Panc1 (cell line): ENCODE results near the gene MEGF8. TPM values are rescaled to one million over a fixed set of nuclear protein-coding genes. Genes with fewer than 3 reads are reported as not detected.

ENCODE experiments used
- ATAC-seq: fragments of 200-7000 bp; cut with Tn5 transposase; 2 replicates; pipeline ENCODE4 v1.9.1; 2020; ENCODE audit warnings: mild to moderate bottlenecking, moderate library complexity
- BruUV-seq: library from RNA; stranded (reverse); fragments of 400-500 nt; replicated peaks from 2 replicates; lab custom pipeline; 2021; lab: Mats Ljungman, UMichigan
- CTCF ChIA-PET: fragments of 300-600 bp; sonication (Branson Sonifier 250); formaldehyde crosslinking; loops from one replicate; lab custom pipeline; 2022; ENCODE audit warnings: antibody characterized with exemption; lab: Charles Lee
- POLR2A ChIA-PET: fragments of 300-600 bp; sonication (Branson Sonifier 250); formaldehyde crosslinking; loops from one replicate; lab custom pipeline; 2022; ENCODE audit warnings: antibody characterized with exemption; lab: Charles Lee
- DNase-seq: peaks from one replicate; pipeline ENCODE4 v3.0.0-alpha.2; 2010; ENCODE audit warnings: low read depth, low spot score
- H3K27ac ChIP-seq: 2 replicates; pipeline ENCODE4 v1.5.1; 2011; ENCODE audit warnings: mild to moderate bottlenecking, low read length, inconsistent platforms
- H3K27me3 ChIP-seq: fragments of 200-500 bp; sonication (Bioruptor generic); 2 replicates; pipeline ENCODE4 v1.6.0; 2014; ENCODE audit warnings: low read length, inconsistent platforms; ENCODE audit not compliant: control insufficient read depth, insufficient read depth
- H3K36me3 ChIP-seq: fragments of 200-500 bp; sonication (Bioruptor generic); 2 replicates; pipeline ENCODE4 v1.5.1; 2014; ENCODE audit warnings: inconsistent platforms, mild to moderate bottlenecking, low read length, moderate library complexity; ENCODE audit not compliant: control insufficient read depth, insufficient read depth
- H3K4me1 ChIP-seq: 2 replicates; pipeline ENCODE4 v1.5.1; 2011; ENCODE audit warnings: inconsistent platforms, mild to moderate bottlenecking, low read length, moderate library complexity; ENCODE audit not compliant: control insufficient read depth, insufficient read depth
- H3K4me3 ChIP-seq, 2 experiments: 2 replicates each; pipeline ENCODE4 v1.5.1; 2011 to 2012; ENCODE audit warnings: low read depth in 2 of 2, low read length in 2 of 2, mild to moderate bottlenecking in 2 of 2, inconsistent platforms in 1 of 2, moderate library complexity in 1 of 2
- H3K9me3 ChIP-seq: fragments of 200-500 bp; sonication (Bioruptor generic); 2 replicates; pipeline ENCODE4 v1.5.1; 2014; ENCODE audit warnings: low read depth, mild to moderate bottlenecking, inconsistent platforms, low read length, moderate library complexity; ENCODE audit not compliant: control insufficient read depth, insufficient read depth
- POLR2AphosphoS5 ChIP-seq: IDR thresholded peaks from 2 replicates; pipeline ENCODE4 v1.6.1; 2012; ENCODE audit warnings: mild to moderate bottlenecking, low read depth, low read length, moderate library complexity
- REST ChIP-seq, 2 experiments: IDR thresholded peaks; 2 replicates each; pipeline ENCODE4 v1.6.1; 2011 to 2012; ENCODE audit warnings: low read depth in 2 of 2, control low read depth in 1 of 2, low read length in 1 of 2, mild to moderate bottlenecking in 1 of 2, moderate library complexity in 1 of 2; ENCODE audit not compliant: insufficient read depth in 1 of 2
- SIN3A ChIP-seq: IDR thresholded peaks from 2 replicates; pipeline ENCODE4 v1.6.1; 2012; ENCODE audit warnings: low read depth, mild to moderate bottlenecking, low read length, moderate library complexity, borderline replicate concordance; ENCODE audit not compliant: insufficient read depth
- TCF7L2 ChIP-seq: IDR thresholded peaks from 2 replicates; pipeline ENCODE4 v1.6.1; 2011; ENCODE audit warnings: mild to moderate bottlenecking, low read depth, low read length, inconsistent platforms
- in situ Hi-C: cut with HindIII; loops from 2 replicates; pipeline ENCODE4 v1.10.0; 2016; ENCODE audit warnings: low sequenced_read_pairs, low pct_unique_long_range_greater_than_20kb
- intact Hi-C: fragments of 100-400 bp; cut with micrococcal nuclease; formaldehyde crosslinking; loops from one replicate; pipeline ENCODE4 v1.10.0; 2022; ENCODE audit not compliant: unreplicated experiment
- total RNA-seq: library from RNA; stranded (reverse); gene quantifications from one replicate; pipeline ENCODE4 v1.2.1, GENCODE V29; 2021; ENCODE audit not compliant: unreplicated experiment
- TF ChIP-seq, protein P1 (sequence below): fragments of 450-650 bp; IDR thresholded peaks from 2 replicates; pipeline ENCODE4 v1.5.1; 2017; ENCODE audit warnings: mild to moderate bottlenecking

MEGF8 gene
- total RNA-seq, 1 experiment from 2014 or later: 14.2 TPM

DNA sequence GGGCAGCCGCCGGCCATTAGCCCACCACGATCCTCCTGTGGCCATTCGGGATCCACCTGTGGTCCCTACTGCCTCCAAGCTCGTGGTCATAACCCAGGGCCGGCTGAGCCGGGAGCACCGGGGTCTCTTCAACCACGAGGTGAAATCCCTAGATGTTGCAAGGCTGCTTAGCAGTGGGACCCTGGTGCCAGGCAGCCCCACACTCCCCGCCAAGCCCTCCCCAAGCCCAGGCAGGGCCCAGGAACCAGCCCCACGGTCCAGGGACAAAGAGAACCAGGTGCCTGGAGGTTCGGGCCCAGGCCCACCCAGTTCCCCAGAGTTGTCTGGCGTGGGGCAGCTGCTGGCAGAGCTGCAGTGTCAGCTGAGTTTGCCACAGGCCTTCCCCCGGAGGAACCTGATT, 15.7 kb upstream of the MEGF8 start:
- Histone ChIP-seq H3K27me3 (no peaks in the 10 kb centered on the region), H3K4me1 (no peaks in the 10 kb centered on the region), H3K27ac (no peak overlapping the region), H3K36me3 (no peaks in the 10 kb centered on the region), H3K9me3 (no peaks in the 10 kb centered on the region), H3K4me3 (no peak overlapping the region)
- intact Hi-C loops (no loop called here), in situ Hi-C loops (no loop called here)
- ChIA-PET CTCF (no interaction called here), POLR2A (no interaction called here)
- TF ChIP-seq SIN3A (no peak), TCF7L2 (no peak), REST (IDR thresholded peaks at IDR 0.05; ENCODE audit: insufficient read depth in 1 of 2, low read depth in 2 of 2, low read length in 1 of 2) (no peak), POLR2AphosphoS5 (no peak)
- TF ChIP-seq, protein P1, sequence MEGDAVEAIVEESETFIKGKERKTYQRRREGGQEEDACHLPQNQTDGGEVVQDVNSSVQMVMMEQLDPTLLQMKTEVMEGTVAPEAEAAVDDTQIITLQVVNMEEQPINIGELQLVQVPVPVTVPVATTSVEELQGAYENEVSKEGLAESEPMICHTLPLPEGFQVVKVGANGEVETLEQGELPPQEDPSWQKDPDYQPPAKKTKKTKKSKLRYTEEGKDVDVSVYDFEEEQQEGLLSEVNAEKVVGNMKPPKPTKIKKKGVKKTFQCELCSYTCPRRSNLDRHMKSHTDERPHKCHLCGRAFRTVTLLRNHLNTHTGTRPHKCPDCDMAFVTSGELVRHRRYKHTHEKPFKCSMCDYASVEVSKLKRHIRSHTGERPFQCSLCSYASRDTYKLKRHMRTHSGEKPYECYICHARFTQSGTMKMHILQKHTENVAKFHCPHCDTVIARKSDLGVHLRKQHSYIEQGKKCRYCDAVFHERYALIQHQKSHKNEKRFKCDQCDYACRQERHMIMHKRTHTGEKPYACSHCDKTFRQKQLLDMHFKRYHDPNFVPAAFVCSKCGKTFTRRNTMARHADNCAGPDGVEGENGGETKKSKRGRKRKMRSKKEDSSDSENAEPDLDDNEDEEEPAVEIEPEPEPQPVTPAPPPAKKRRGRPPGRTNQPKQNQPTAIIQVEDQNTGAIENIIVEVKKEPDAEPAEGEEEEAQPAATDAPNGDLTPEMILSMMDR: no peak
- no peak for ATAC-seq
- DNase-seq: no peak
- BruUV-seq: no TSS peak

- in situ Hi-C loops: no loop called here
- intact Hi-C loops: no loop called here
- Histone ChIP-seq H3K36me3 (no peaks in the 10 kb centered on the region), H3K27ac (no peak overlapping the region), H3K4me1 (no peaks in the 10 kb centered on the region), H3K27me3 (no peaks in the 10 kb centered on the region), H3K4me3 (no peak overlapping the region), H3K9me3 (no peaks in the 10 kb centered on the region)
- ATAC-seq: no peak
- ChIA-PET CTCF (interaction anchor here (0.7 kb wide), 1 partner anchor 65 kb away, joined by 3 read pairs; no protein-coding TSS in a partner anchor), POLR2A (interaction anchor here (0.7 kb wide), 1 partner anchor 58 kb away, joined by 3 read pairs; no protein-coding TSS in a partner anchor)
- no TSS peak for BruUV-seq
- TF ChIP-seq, protein P1: no peak
- TF ChIP-seq SIN3A (no peak), POLR2AphosphoS5 (no peak), TCF7L2 (no peak), REST (IDR thresholded peaks at IDR 0.05; ENCODE audit: insufficient read depth in 1 of 2, low read depth in 2 of 2, low read length in 1 of 2) (no peak)
- no peak for DNase-seq
Observed at GRCh38 chr19:42311657-42312056, 13.8 kb upstream of the MEGF8 start.
